Fibroblast of skin of abdomen (primary cell): ENCODE measurements around the gene GFAP. TPM values are rescaled to one million over a fixed set of nuclear protein-coding genes. Genes with fewer than 3 reads are reported as not detected.
"Not testable (repeated sequence)": the region's sequence is repeated elsewhere in the genome, so short reads cannot be mapped to it uniquely, and the experiment has no call there.

Source experiments
- DNase-seq: peaks from one replicate; pipeline ENCODE4 v3.0.0-alpha.2; 2013
- polyA plus RNA-seq, 2 experiments: library from polyadenylated mRNA; unstranded; fragments of 120-200 nt; gene quantifications; one replicate each; pipeline ENCODE4 v1.2.1, GENCODE V29; 2013; ENCODE audit not compliant: insufficient read length in 2 of 2

GFAP gene
- polyA plus RNA-seq (2013, experiment 1 of 2; ENCODE audit: insufficient read length) = 1.2 TPM
- 1.0 TPM for polyA plus RNA-seq (2013, experiment 2 of 2; ENCODE audit: insufficient read length)

GRCh38 chr17:44915321-44915726 is at the start of gene GFAP:
GFAP (minus strand) TSS chr17:44915500; CDS start chr17:44915486, 14 bp downstream.
- DNase-seq = no peak

DNA sequence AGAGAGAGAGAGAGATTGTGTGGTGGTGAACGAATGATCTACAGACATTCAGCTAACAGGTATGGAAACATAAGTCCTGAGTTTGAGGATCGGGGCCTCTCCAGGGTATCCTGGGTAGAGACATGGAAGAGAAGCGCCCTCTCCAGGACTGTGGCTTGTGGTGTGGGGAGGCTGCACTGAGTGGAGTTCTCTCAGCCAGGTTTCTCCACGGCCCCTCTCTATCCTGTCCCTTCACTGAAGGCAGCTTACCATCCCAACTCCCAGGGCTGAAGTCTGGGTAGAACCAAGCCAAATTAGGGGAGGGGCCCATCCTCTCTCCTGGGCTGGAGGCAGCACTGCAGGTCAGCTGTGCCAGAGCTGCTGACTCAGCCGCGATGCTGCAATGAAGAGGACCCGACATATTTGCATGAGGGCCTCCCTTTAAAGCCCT is 46.6 kb upstream of the GFAP start:
- no peak for DNase-seq

DNA sequence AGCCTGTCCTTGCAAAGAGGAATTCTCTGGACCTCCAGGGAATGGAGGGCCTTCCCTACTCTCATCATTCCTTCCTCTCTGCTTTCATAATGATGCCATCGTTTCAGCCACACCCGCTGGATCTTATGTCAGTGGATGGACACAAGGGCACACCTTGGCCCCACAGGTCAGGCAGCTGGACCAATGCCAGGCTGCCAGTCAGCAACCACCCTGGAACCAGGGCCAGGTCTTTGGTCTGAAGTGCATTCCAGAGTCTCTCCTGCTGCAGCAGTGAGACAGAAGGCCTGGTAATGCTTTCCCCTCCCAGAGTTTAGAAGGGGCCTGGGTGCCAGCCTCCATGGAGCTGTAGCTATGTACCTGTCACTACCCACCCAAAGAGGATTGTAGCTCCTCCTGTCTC is 45.4 kb upstream of the GFAP start:
- no peak for DNase-seq

DNA sequence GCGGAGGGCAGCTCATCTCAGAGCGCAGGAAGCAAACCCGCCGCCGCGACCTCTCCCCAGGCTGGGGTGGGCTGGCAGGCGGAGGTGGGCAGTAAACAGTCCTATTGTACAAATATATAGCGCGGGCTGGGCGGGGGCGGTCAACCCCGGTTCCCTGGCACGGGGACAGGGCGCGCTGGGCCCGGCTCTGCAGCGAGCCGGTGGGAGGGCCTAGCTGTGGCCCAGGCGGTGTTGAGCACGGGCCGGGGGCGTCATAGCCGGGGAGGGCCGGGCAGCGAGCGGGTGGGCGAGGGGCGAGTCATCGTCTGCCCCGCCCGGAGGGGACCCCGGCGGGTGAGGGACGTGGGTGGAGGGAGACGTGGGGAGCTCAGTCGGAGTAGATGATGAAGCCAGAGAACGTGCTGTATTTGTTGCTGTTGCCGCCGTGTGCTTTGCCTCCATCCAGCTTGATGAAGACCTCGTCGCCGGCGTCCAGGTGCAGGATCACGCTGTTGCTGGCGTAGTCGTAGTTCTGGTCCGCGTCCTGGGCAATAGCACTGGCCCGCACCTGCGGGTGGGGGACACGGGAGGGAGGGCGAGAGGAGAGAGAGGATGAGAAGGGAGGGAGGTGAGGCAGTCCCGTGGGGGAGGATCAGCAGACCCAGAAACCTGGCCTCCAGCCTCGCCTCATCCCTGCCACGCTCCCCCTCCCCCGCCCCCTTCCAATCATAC is 44.7 kb upstream of the GFAP start:
- DNase-seq = no peak

DNA sequence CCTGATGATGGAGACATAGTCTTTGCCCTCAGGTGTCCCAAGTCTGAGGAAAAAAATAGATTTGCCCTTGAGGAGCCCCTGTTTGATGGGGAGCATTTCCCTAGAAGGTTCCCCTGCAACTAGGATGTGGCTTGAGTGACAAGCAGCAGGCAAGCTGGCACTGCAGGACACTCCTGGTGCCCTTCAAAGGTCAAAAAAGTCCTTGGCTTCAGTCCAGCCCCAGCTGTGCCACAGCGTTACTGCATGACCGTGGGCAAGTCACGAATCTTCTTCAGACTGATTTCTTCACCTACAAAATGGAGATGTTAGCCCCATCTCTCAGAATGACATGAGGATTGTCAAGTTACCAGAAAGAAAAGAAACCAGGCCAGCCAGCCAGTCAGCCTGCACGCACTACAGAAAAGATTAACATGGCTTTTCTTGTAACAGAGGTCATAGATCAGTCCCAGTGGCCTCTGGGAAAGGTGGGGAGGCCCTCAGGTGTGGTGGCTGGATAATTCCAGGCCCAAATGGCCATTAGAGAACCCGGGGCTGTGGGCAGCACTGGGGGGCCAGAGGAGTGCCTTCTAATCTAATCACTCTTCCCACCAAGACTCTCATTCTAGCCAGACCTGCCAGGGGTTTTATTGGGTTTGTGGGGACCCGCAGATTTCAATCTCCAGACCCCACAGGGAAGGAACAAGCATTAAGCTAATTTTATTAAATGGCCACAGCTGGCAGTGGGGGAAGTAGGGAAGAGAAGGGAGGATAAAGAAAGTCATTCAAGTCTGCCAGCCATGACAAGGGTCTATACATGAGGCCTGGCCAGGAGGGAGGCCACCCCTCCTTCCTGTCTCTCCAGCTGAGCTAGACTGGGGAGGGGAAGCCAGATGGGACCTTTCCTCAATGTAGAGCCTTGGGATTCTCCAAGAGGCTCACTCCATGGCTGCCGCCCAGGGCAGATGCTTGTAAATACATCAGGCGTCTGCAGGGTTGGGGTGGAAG is 42.0 kb upstream of the GFAP start:
- DNase-seq = no peak

- no peak for DNase-seq
These were observed 40.5 kb upstream of the GFAP start for GRCh38 chr17:44955674-44956425.

GRCh38 chr17:44952946-44953475 is 37.7 kb upstream of the GFAP start:
- DNase-seq = no peak

GRCh38 chr17:44948315-44948795 is 33.1 kb upstream of the GFAP start:
- DNase-seq = no peak

DNA sequence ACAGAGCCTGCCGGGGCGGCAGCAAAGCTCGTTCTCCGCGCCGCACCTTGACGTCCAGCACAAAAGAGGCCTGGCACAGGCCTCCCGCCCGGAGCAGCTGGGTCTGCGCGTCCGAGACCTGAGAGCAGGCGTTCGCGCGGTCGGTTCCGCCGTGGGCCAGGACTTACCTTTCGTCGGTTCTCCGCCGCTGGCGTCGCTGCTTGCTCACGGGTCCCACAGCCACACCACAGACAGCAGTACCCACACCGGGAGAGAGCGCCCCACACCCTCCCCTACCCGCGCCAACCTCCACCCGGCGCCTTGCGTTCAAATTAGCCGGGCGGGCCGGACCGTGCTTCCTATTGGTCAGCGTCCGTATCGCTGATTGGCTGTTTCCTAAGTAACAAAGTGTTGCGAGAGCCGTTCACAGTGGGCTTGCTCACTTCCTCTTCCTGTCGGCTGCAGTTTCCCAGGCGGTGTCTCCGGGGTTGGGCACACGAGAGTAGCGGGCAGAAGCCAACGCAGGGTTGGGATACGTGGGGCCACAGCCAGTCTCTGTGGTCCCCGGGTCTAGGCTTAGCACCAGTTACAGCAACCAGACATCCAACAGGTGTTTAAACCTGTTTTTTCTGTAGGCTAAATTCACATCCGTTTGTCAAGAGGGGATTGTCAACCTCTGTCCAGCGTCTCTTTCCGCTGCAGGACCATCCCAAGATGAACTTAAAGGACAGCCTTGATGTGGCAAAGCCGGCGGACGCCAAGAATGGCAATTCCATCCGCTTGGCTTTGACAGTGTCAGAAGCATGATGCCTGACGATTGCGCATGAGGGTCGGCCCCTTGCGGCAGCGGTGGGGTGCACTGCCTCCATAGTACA is 32.4 kb upstream of the GFAP start, which contains the start of gene KIF18B:
Gene KIF18B, minus strand, starts transcription at position 313 of the 854 bp plus-strand sequence. CDS start 11,429 bp downstream, outside the sequence.
- DNase-seq = peak; percentile 94

GRCh38 chr17:44945652-44946051 is 30.4 kb upstream of the GFAP start:
- DNase-seq = not testable (repeated sequence)

DNA sequence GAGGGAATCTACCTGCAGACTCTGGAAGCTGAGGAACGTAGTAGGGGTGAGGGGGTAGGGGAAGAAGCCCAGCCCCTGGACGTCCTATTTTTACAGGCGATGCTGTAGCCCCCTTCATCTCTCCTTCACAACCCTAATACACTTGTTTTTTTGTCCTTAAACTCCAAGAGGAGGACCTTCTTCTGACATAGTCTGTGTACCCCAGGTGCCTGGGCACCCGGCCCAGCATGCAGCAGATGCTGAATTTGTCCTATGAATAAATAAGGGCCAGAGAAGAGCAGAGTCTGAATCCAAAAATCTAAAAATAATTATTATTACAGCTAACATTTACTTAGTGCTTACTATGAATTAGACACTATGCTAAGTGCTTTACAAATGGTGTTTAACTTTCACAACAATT is 27.2 kb upstream of the GFAP start:
- no peak for DNase-seq

DNA sequence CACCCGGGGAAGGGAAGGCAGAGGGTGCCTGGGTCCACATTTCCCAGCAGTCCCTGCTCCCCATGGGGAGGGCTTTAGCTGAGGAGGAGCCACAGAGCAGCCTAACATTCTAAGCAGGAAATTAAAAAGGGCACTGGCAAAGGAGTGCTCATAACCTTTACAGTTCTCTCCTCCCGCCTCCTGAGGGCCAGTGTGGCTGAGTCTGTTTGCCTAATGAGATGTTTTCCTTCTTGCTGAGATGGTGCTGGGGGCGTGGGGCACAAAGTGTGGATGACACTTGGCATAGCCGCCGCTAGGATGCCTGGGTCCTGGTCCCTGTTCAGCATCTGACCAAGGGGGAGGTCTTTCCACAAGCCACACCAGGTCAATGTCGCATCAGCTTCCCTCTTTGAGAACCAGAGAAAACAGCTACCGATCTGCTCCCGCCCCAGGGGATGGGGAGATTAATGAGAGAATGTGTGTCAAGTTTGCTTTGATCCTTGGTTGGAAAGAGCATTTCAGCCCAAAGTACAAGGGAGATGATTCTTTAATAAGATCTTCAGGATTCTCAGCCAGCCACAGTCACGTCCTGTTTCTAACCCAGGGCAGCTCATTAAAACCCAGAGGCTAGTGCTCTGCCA is 26.5 kb upstream of the GFAP start:
- DNase-seq = no peak

DNA sequence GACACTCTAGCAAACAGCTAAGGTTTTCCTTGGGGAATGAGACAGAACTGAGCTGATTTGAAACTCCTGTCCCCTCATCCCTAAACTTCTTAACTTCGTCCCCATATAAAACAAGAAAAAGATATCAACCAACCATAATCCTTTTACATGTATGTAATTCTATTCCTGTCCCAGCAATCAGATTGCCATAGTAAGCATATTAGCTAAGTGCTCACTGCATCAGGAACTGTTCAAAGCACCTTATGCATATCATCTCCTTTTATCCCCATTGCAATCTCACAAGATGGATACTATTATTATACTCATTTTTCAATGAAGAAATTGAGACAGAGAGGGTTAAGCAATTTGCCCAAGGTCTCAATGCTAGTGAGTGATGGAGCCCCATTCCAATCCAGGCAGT is 25.5 kb upstream of the GFAP start:
- DNase-seq = no peak

- DNase-seq = peak; percentile 73
These were observed 25.0 kb upstream of the GFAP start for GRCh38 chr17:44940317-44940716.

DNA sequence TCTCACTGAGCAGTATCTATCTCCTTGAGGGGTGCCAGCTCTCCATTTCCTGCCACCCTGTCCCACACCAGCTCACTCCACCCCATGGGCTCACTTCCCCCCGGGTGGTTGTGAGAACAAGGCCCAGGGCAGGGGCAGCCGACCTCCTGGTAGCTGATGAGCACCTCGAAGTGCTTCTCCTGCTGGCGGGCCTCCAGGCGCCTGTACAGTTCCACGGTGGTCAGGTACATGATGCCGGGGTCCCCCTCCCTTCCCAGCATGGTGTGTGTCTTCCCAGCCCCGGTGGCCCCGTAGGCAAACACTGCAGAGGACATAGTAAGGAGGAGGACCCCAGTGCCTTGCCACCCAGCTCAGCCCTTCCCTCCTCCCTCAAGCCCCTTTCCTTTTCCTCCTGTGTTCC is 19.8 kb upstream of the GFAP start:
- DNase-seq = no peak

- DNase-seq = no peak
These were observed 19.4 kb upstream of the GFAP start for GRCh38 chr17:44934745-44935105.

- no peak for DNase-seq
These were observed 18.8 kb upstream of the GFAP start for GRCh38 chr17:44933824-44934744.

- DNase-seq = no peak
These were observed 17.4 kb upstream of the GFAP start for GRCh38 chr17:44932787-44933097.

DNA sequence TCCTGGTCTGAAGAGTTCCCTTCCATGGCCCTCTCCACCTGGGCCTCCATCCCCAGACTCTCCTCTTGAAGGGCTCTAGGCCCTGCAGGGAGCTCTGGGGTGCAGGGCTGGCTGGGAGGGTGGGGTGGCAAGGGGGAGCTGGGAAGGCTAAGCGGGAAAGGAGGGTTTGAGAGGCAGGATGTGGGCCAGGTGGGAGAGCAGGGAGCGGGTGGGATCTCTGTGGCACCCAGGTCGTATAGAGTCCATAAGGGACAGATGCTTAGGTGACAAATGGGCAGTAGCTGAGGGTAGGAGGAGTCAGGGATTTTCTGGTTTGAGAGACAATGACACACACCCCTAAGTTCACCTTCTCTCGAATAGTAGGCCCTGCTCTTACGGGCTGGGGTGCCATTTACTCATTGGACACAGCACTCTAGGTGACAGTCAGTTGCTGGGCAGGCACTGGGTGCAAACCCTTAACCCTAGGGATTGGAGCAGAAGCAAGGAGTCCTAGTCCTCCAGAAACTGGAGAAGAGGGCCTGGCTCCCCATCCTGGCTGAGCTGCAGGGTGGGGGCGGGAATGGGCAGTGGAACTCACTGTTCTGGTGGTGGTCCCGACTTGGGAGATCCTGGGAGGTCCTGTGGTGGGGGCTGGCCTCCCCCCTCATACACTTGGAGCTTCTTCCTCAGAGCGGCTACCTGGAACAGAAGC is 16.9 kb upstream of the GFAP start:
- DNase-seq = no peak
